ENCODE measurements around the gene DARS1. TPM values are rescaled to one million over a fixed set of nuclear protein-coding genes. Genes with fewer than 3 reads are reported as not detected.

DARS1 gene
- total RNA-seq, 1 experiment from 2014 or later, result 85.3 TPM

DNA sequence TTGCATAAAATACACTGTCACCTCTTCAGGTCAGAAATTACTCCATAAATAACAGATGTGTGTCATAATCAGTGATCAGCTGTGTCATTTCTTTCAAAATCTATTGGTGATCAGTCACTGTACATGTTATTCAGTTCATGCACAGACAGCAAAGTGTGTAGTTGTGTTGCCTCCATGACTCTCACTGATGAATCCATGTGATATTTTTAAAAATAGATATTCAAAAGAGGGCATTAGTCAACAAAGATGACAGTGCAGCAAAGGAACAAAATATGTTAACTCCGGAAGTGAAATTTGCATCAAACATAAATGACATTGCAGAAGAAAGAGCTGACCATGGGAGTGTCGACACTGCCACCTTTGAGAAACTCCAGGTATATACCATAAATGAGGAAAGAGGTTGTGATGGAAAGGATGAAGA is 92.0 kb downstream of the DARS1 start:
- POLR2A ChIA-PET, result no interaction called here
- CTCF ChIA-PET, result no interaction called here

GRCh38 chr2:135890835-135891234 is 94.6 kb downstream of the DARS1 start:
- in situ Hi-C loops (cut with HindIII; ENCODE audit: low pct_unique_long_range_greater_than_20kb, low sequenced_read_pairs), result no loop called here
- no peaks in the 10 kb centered on the region for H3K4me1 ChIP-seq (ENCODE audit: control insufficient read depth, insufficient read depth, low read length)
- H3K9me3 ChIP-seq (ENCODE audit: control insufficient read depth, insufficient read depth, low read depth, low read length), result no peaks in the 10 kb centered on the region
- no peak for DNase-seq (ENCODE audit: low read depth, low spot score)
- no TSS peak for BruUV-seq (replicated peaks)
- ChIA-PET CTCF (no interaction called here), POLR2A (no interaction called here)
- no peaks in the 10 kb centered on the region for H3K27me3 ChIP-seq (ENCODE audit: control insufficient read depth, insufficient read depth, low read length)
- ATAC-seq, result no peak
- H3K27ac ChIP-seq (ENCODE audit: low read length), result no peak overlapping the region
- TF ChIP-seq, protein P1, sequence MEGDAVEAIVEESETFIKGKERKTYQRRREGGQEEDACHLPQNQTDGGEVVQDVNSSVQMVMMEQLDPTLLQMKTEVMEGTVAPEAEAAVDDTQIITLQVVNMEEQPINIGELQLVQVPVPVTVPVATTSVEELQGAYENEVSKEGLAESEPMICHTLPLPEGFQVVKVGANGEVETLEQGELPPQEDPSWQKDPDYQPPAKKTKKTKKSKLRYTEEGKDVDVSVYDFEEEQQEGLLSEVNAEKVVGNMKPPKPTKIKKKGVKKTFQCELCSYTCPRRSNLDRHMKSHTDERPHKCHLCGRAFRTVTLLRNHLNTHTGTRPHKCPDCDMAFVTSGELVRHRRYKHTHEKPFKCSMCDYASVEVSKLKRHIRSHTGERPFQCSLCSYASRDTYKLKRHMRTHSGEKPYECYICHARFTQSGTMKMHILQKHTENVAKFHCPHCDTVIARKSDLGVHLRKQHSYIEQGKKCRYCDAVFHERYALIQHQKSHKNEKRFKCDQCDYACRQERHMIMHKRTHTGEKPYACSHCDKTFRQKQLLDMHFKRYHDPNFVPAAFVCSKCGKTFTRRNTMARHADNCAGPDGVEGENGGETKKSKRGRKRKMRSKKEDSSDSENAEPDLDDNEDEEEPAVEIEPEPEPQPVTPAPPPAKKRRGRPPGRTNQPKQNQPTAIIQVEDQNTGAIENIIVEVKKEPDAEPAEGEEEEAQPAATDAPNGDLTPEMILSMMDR (IDR thresholded peaks at IDR 0.05), result no peak
- no peak for TF ChIP-seq REST (IDR thresholded peaks at IDR 0.05; ENCODE audit: insufficient read depth in 1 of 2, low read depth in 2 of 2, low read length in 1 of 2)
- TF ChIP-seq TCF7L2 (IDR thresholded peaks at IDR 0.05; ENCODE audit: low read depth, low read length), result no peak
- no peak for TF ChIP-seq POLR2AphosphoS5 (IDR thresholded peaks at IDR 0.05; ENCODE audit: low read depth, low read length)
- no peaks in the 10 kb centered on the region for H3K36me3 ChIP-seq (ENCODE audit: control insufficient read depth, insufficient read depth, low read length)
- no peak overlapping the region for H3K4me3 ChIP-seq (ENCODE audit: low read depth in 2 of 2, low read length in 2 of 2)
- intact Hi-C loops (cut with micrococcal nuclease; ENCODE audit: unreplicated experiment), result no loop called here

More for the DNA sequence above, 92.0 kb downstream of the DARS1 start:
- H3K36me3 ChIP-seq (ENCODE audit: control insufficient read depth, insufficient read depth, low read length), result no peaks in the 10 kb centered on the region
- no peak for TF ChIP-seq REST (IDR thresholded peaks at IDR 0.05; ENCODE audit: insufficient read depth in 1 of 2, low read depth in 2 of 2, low read length in 1 of 2)
- no peak for TF ChIP-seq POLR2AphosphoS5 (IDR thresholded peaks at IDR 0.05; ENCODE audit: low read depth, low read length)
- TF ChIP-seq TCF7L2 (IDR thresholded peaks at IDR 0.05; ENCODE audit: low read depth, low read length), result no peak
- TF ChIP-seq, protein P1 (IDR thresholded peaks at IDR 0.05), result no peak
- TF ChIP-seq SIN3A (IDR thresholded peaks at IDR 0.05; ENCODE audit: borderline replicate concordance, insufficient read depth, low read depth, low read length), result no peak
- no peak overlapping the region for H3K27ac ChIP-seq (ENCODE audit: low read length)
- no peak overlapping the region for H3K4me3 ChIP-seq (ENCODE audit: low read depth in 2 of 2, low read length in 2 of 2)
- no peak for ATAC-seq
- H3K27me3 ChIP-seq (ENCODE audit: control insufficient read depth, insufficient read depth, low read length), result no peaks in the 10 kb centered on the region
- DNase-seq (ENCODE audit: low read depth, low spot score), result no peak
- intact Hi-C loops (cut with micrococcal nuclease; ENCODE audit: unreplicated experiment), result no loop called here
- no peaks in the 10 kb centered on the region for H3K9me3 ChIP-seq (ENCODE audit: control insufficient read depth, insufficient read depth, low read depth, low read length)
- H3K4me1 ChIP-seq (ENCODE audit: control insufficient read depth, insufficient read depth, low read length), result no peaks in the 10 kb centered on the region
- no TSS peak for BruUV-seq (replicated peaks)
- in situ Hi-C loops (cut with HindIII; ENCODE audit: low pct_unique_long_range_greater_than_20kb, low sequenced_read_pairs), result no loop called here
